C4-2B (cell line): ENCODE data around the gene ASL.

Experiments
- ZFX ChIP-seq: fragments of 450-650 bp; IDR thresholded peaks from 2 replicates; pipeline ENCODE4 v1.6.1; 2017
- TF ChIP-seq, protein P1 (sequence below): fragments of 450-650 bp; conservative IDR thresholded peaks from 2 replicates; pipeline ENCODE4 v1.5.1; 2017; ENCODE audit warnings: mild to moderate bottlenecking

DNA sequence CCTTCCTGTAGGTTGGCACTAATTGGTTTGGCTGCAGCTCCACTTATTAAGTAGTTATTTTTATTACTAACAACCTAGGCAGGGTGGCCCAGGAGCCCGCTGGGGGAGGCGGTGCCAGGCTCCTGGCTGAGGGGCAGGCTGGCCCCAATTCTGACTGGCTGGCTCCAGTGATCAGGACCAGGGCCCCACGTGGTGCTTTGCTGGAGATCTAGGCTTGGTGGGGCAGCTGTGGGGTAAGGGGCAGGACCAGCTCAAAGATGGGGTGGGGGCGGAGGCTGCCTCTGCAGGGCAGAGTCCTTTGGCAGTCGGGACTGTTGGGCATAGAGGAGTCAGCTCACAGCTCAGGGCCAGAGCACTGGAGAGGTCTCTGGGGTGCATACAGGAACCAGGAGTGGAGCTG lies 2.4 kb downstream of the ASL start:
- TF ChIP-seq, protein P1, sequence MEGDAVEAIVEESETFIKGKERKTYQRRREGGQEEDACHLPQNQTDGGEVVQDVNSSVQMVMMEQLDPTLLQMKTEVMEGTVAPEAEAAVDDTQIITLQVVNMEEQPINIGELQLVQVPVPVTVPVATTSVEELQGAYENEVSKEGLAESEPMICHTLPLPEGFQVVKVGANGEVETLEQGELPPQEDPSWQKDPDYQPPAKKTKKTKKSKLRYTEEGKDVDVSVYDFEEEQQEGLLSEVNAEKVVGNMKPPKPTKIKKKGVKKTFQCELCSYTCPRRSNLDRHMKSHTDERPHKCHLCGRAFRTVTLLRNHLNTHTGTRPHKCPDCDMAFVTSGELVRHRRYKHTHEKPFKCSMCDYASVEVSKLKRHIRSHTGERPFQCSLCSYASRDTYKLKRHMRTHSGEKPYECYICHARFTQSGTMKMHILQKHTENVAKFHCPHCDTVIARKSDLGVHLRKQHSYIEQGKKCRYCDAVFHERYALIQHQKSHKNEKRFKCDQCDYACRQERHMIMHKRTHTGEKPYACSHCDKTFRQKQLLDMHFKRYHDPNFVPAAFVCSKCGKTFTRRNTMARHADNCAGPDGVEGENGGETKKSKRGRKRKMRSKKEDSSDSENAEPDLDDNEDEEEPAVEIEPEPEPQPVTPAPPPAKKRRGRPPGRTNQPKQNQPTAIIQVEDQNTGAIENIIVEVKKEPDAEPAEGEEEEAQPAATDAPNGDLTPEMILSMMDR: no peak
- TF ChIP-seq ZFX: no peak
